WTC11 (cell line): Measurements from ENCODE around the gene CFAP97. TPM values are rescaled to one million over a fixed set of nuclear protein-coding genes. Genes with fewer than 3 reads are reported as not detected.

Experiments
- ATAC-seq: fragments of 200-7000 bp; cut with Tn5 transposase; 2 replicates; pipeline ENCODE4 v1.10.0; 2021; ENCODE audit warnings: mild to moderate bottlenecking, moderate library complexity
- CTCF ChIA-PET: fragments of 300-600 bp; sonication (Branson Sonifier 250); formaldehyde crosslinking; loops from one replicate; lab custom pipeline; 2021; ENCODE audit warnings: antibody characterized with exemption; lab: Charles Lee
- POLR2A ChIA-PET: fragments of 350-600 bp; sonication (Branson Sonifier 250); formaldehyde crosslinking; loops from one replicate; lab custom pipeline; 2021; ENCODE audit warnings: antibody characterized with exemption; lab: Charles Lee
- DNase-seq: peaks from one replicate; pipeline ENCODE4 v3.0.0; 2021; ENCODE audit warnings: low spot score
- H3K27ac Mint-ChIP-seq: 2 replicates; pipeline ENCODE4 v1.8.0; 2021; ENCODE audit warnings: mixed read lengths
- H3K27me3 Mint-ChIP-seq: 2 replicates; pipeline ENCODE4 v1.8.0; 2021; ENCODE audit warnings: low read depth, mild to moderate bottlenecking, moderate library complexity, mixed read lengths
- H3K36me3 Mint-ChIP-seq: 2 replicates; pipeline ENCODE4 v1.8.0; 2021; ENCODE audit warnings: mixed read lengths
- H3K4me1 Mint-ChIP-seq: 2 replicates; pipeline ENCODE4 v1.8.0; 2022; ENCODE audit warnings: mixed read lengths
- H3K4me3 Mint-ChIP-seq: 2 replicates; pipeline ENCODE4 v1.8.0; 2021; ENCODE audit warnings: mild to moderate bottlenecking, moderate library complexity, mixed read lengths
- H3K9me3 Mint-ChIP-seq: 2 replicates; pipeline ENCODE4 v1.8.0; 2021; ENCODE audit warnings: mixed read lengths
- ATF2 ChIP-seq: sonication (generic); formaldehyde crosslinking; IDR thresholded peaks from 2 replicates; pipeline ENCODE4 v1.8.1; 2022; ENCODE audit warnings: low read depth, missing genetic modification reagents, borderline replicate concordance
- E2F1 ChIP-seq: sonication (generic); formaldehyde crosslinking; IDR thresholded peaks from 2 replicates; pipeline ENCODE4 v1.8.0; 2022; ENCODE audit warnings: mild to moderate bottlenecking, missing genetic modification reagents
- E2F4 ChIP-seq: sonication (generic); formaldehyde crosslinking; IDR thresholded peaks from 2 replicates; pipeline ENCODE4 v1.8.1; 2022; ENCODE audit warnings: low read depth, mild to moderate bottlenecking, moderate library complexity, missing genetic modification reagents, borderline replicate concordance
- ELF4 ChIP-seq: sonication (generic); formaldehyde crosslinking; IDR thresholded peaks from 2 replicates; pipeline ENCODE4 v1.8.1; 2022; ENCODE audit warnings: low read depth, mild to moderate bottlenecking, moderate library complexity, missing genetic modification reagents
- FOXP1 ChIP-seq: sonication (generic); formaldehyde crosslinking; IDR thresholded peaks from 2 replicates; pipeline ENCODE4 v1.8.0; 2022; ENCODE audit warnings: missing genetic modification reagents, mild to moderate bottlenecking, moderate library complexity, borderline replicate concordance
- GTF2I ChIP-seq: fragments of 250-450 bp; sonication (Bioruptor Pico); conservative IDR thresholded peaks from 2 replicates; pipeline ENCODE4 v1.4.0; 2021; ENCODE audit warnings: mild to moderate bottlenecking
- HMGA2 ChIP-seq: fragments of 250-450 bp; sonication (Bioruptor Pico); IDR thresholded peaks from 2 replicates; pipeline ENCODE4 v1.4.0; 2021; ENCODE audit warnings: mild to moderate bottlenecking, moderate library complexity
- MLX ChIP-seq: sonication (generic); formaldehyde crosslinking; IDR thresholded peaks from 2 replicates; pipeline ENCODE4 v1.8.1; 2023; ENCODE audit warnings: mild to moderate bottlenecking, missing genetic modification reagents, moderate library complexity
- NFATC4 ChIP-seq: fragments of 250-450 bp; sonication (Bioruptor Pico); IDR thresholded peaks from 2 replicates; pipeline ENCODE4 v1.9.0; 2021; ENCODE audit warnings: mild to moderate bottlenecking
- OVOL2 ChIP-seq: fragments of 250-450 bp; sonication (Bioruptor Pico); IDR thresholded peaks from 2 replicates; pipeline ENCODE4 v1.9.0; 2021; ENCODE audit warnings: mild to moderate bottlenecking, borderline replicate concordance
- TEAD1 ChIP-seq: sonication (generic); formaldehyde crosslinking; IDR thresholded peaks from 2 replicates; pipeline ENCODE4 v1.8.0; 2022; ENCODE audit warnings: mild to moderate bottlenecking, missing genetic modification reagents
- ZBTB21 ChIP-seq: sonication (generic); formaldehyde crosslinking; IDR thresholded peaks from 2 replicates; pipeline ENCODE4 v1.8.1; 2023; ENCODE audit warnings: mild to moderate bottlenecking, missing genetic modification reagents, borderline replicate concordance
- ZNF121 ChIP-seq: sonication (generic); formaldehyde crosslinking; IDR thresholded peaks from 2 replicates; pipeline ENCODE4 v1.8.0; 2023; ENCODE audit warnings: missing genetic modification reagents
- ZNF416 ChIP-seq: fragments of 250-450 bp; sonication (Bioruptor Pico); IDR thresholded peaks from 2 replicates; pipeline ENCODE4 v1.9.0; 2021; ENCODE audit warnings: mild to moderate bottlenecking, inconsistent platforms
- ZNF671 ChIP-seq: fragments of 250-450 bp; sonication (Bioruptor Pico); IDR thresholded peaks from 2 replicates; pipeline ENCODE4 v1.8.0; 2021; ENCODE audit warnings: mild to moderate bottlenecking
- total RNA-seq: library from RNA; stranded (reverse); gene quantifications from 3 replicates; pipeline ENCODE4 v1.2.3, GENCODE V29; 2021
- TF ChIP-seq, protein P1 (sequence below): sonication (generic); formaldehyde crosslinking; IDR thresholded peaks from 2 replicates; pipeline ENCODE4 v1.8.1; 2023; ENCODE audit warnings: mild to moderate bottlenecking, missing genetic modification reagents, moderate library complexity
- TF ChIP-seq, protein P2 (sequence below): fragments of 250-450 bp; sonication (Bioruptor Pico); IDR thresholded peaks from 2 replicates; pipeline ENCODE4 v1.9.0; 2021; ENCODE audit warnings: mild to moderate bottlenecking
- TF ChIP-seq, protein P3 (sequence below): sonication (generic); formaldehyde crosslinking; IDR thresholded peaks from 2 replicates; pipeline ENCODE4 v1.8.0; 2022; ENCODE audit warnings: mild to moderate bottlenecking, missing genetic modification reagents
- TF ChIP-seq, protein P4 (sequence below): sonication (generic); formaldehyde crosslinking; IDR thresholded peaks from 2 replicates; pipeline ENCODE4 v1.8.1; 2022; ENCODE audit warnings: mild to moderate bottlenecking, missing genetic modification reagents, moderate library complexity, borderline replicate concordance
- TF ChIP-seq, protein P5 (sequence below): sonication (generic); formaldehyde crosslinking; conservative IDR thresholded peaks from 2 replicates; pipeline ENCODE4 v1.8.1; 2022; ENCODE audit warnings: mild to moderate bottlenecking, missing genetic modification reagents
- TF ChIP-seq, protein P6 (sequence below): sonication (generic); formaldehyde crosslinking; IDR thresholded peaks from 2 replicates; pipeline ENCODE4 v1.8.1; 2023; ENCODE audit warnings: mild to moderate bottlenecking, moderate library complexity, missing genetic modification reagents

CFAP97 gene
- total RNA-seq, 1 experiment from 2014 or later, result 40.3 TPM

DNA sequence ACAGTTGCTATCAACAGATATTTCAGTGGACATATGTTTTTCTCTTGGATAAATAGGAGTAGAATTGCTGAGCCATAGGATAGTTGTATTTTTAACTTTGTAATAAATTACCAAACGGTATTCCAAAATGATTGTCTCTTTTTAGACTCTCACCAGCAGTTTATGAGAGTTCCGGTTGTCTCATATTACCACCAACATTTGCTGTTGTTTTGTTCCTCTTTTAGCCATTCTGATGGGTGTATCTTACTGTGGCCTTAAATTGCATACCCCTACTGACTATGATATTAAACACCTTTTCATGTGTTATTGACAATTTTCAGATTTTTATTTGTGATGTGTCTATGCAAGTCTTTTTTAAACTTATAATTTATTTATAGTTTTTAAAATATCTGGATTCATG is 45.3 kb upstream of the CFAP97 start (continued):
- no peak for TF ChIP-seq MLX (CRISPR knock-in tag)
- TF ChIP-seq E2F1 (CRISPR knock-in tag), result no peak
- TF ChIP-seq, protein P1, sequence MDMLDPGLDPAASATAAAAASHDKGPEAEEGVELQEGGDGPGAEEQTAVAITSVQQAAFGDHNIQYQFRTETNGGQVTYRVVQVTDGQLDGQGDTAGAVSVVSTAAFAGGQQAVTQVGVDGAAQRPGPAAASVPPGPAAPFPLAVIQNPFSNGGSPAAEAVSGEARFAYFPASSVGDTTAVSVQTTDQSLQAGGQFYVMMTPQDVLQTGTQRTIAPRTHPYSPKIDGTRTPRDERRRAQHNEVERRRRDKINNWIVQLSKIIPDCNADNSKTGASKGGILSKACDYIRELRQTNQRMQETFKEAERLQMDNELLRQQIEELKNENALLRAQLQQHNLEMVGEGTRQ (CRISPR knock-in tag), result no peak
- TF ChIP-seq OVOL2 (CRISPR knock-in tag), result no peak
- TF ChIP-seq FOXP1 (CRISPR knock-in tag), result no peak
- TF ChIP-seq, protein P2, sequence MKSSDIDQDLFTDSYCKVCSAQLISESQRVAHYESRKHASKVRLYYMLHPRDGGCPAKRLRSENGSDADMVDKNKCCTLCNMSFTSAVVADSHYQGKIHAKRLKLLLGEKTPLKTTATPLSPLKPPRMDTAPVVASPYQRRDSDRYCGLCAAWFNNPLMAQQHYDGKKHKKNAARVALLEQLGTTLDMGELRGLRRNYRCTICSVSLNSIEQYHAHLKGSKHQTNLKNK, result no peak
- TF ChIP-seq, protein P3, sequence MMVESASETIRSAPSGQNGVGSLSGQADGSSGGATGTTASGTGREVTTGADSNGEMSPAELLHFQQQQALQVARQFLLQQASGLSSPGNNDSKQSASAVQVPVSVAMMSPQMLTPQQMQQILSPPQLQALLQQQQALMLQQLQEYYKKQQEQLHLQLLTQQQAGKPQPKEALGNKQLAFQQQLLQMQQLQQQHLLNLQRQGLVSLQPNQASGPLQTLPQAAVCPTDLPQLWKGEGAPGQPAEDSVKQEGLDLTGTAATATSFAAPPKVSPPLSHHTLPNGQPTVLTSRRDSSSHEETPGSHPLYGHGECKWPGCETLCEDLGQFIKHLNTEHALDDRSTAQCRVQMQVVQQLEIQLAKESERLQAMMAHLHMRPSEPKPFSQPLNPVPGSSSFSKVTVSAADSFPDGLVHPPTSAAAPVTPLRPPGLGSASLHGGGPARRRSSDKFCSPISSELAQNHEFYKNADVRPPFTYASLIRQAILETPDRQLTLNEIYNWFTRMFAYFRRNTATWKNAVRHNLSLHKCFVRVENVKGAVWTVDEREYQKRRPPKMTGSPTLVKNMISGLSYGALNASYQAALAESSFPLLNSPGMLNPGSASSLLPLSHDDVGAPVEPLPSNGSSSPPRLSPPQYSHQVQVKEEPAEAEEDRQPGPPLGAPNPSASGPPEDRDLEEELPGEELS (CRISPR knock-in tag), result no peak
- no peak for TF ChIP-seq ZNF121 (CRISPR knock-in tag)
- TF ChIP-seq, protein P4, sequence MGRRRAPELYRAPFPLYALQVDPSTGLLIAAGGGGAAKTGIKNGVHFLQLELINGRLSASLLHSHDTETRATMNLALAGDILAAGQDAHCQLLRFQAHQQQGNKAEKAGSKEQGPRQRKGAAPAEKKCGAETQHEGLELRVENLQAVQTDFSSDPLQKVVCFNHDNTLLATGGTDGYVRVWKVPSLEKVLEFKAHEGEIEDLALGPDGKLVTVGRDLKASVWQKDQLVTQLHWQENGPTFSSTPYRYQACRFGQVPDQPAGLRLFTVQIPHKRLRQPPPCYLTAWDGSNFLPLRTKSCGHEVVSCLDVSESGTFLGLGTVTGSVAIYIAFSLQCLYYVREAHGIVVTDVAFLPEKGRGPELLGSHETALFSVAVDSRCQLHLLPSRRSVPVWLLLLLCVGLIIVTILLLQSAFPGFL, result no peak

DNA sequence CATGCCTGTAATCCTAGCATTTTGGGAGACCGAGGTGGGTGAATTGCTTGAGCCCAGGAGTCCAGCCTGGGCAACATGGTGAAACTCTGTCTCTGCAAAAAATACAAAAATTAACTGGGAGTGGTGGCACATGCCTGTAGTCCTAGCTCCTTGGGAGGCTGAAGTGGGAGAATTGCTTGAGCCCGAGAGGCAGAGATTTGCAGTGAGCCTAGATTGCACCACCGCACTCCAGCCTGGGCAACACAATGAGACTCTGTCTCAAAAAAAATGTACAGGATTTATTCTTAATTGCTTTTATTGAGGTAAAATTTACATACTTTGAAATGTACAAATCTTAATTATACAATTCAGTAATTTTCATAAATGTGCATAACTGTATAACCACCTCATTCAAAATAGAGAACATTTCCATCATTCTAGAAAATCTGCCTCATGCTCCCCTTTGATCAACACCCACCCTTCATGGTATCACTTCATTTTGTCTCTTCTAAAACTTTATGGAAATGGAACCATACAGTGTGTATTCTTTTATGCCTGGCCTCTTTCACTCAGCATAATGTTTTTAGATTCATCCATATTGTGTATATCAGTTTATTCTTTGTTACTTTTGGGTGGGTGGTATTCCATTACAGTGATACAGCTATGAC is 44.7 kb upstream of the CFAP97 start:
- Mint-ChIP-seq H3K9me3 (no peaks in the 10 kb centered on the region), H3K27me3 (no peaks in the 10 kb centered on the region), H3K36me3 (peaks cover 8% of the 10 kb centered on the region), H3K4me1 (peaks cover 16% of the 10 kb centered on the region), H3K27ac (no peak overlapping the region), H3K4me3 (no peak overlapping the region)
- POLR2A ChIA-PET, result no interaction called here
- no peak for TF ChIP-seq E2F4 (CRISPR knock-in tag)
- no peak for TF ChIP-seq HMGA2 (CRISPR knock-in tag)
- TF ChIP-seq, protein P5, sequence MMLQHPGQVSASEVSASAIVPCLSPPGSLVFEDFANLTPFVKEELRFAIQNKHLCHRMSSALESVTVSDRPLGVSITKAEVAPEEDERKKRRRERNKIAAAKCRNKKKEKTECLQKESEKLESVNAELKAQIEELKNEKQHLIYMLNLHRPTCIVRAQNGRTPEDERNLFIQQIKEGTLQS (CRISPR knock-in tag), result no peak
- no peak for TF ChIP-seq TEAD1 (CRISPR knock-in tag)
- TF ChIP-seq ZNF671 (CRISPR knock-in tag), result no peak
- TF ChIP-seq ATF2 (CRISPR knock-in tag), result no peak
- TF ChIP-seq ZBTB21, result no peak
- TF ChIP-seq, protein P6, sequence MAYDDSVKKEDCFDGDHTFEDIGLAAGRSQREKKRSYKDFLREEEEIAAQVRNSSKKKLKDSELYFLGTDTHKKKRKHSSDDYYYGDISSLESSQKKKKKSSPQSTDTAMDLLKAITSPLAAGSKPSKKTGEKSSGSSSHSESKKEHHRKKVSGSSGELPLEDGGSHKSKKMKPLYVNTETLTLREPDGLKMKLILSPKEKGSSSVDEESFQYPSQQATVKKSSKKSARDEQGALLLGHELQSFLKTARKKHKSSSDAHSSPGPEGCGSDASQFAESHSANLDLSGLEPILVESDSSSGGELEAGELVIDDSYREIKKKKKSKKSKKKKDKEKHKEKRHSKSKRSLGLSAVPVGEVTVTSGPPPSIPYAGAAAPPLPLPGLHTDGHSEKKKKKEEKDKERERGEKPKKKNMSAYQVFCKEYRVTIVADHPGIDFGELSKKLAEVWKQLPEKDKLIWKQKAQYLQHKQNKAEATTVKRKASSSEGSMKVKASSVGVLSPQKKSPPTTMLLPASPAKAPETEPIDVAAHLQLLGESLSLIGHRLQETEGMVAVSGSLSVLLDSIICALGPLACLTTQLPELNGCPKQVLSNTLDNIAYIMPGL (CRISPR knock-in tag), result no peak
- TF ChIP-seq GTF2I (CRISPR knock-in tag), result no peak
- TF ChIP-seq NFATC4 (CRISPR knock-in tag), result no peak
- no peak for TF ChIP-seq ELF4 (CRISPR knock-in tag)
- no peak for TF ChIP-seq ZNF416 (CRISPR knock-in tag)
- no peak for ATAC-seq
- DNase-seq, result no peak
- CTCF ChIA-PET, result no interaction called here
